Fibroblast of villous mesenchyme (primary cell): Measurements from ENCODE around the gene CHRNB2. TPM values are rescaled to one million over a fixed set of nuclear protein-coding genes. Genes with fewer than 3 reads are reported as not detected.

Experiments
- DNase-seq: peaks from one replicate; pipeline ENCODE4 v3.0.0-alpha.2; 2010; ENCODE audit warnings: low read depth
- H3K4me3 ChIP-seq: 2 replicates; pipeline ENCODE4 v1.5.1; 2011; ENCODE audit warnings: low read depth, mild to moderate bottlenecking, low read length
- total RNA-seq: library from RNA; depleted of rRNA; stranded (reverse); fragments of >200 nt; gene quantifications from 2 replicates; pipeline ENCODE4 v1.2.3, GENCODE V29; 2012
- TF ChIP-seq, protein P1 (sequence below): IDR thresholded peaks from 2 replicates; pipeline ENCODE4 v1.5.1; 2012; ENCODE audit warnings: low read depth, mild to moderate bottlenecking, low read length; ENCODE audit not compliant: insufficient read depth

CHRNB2 gene
- total RNA-seq, 1 donor: not detected

DNA sequence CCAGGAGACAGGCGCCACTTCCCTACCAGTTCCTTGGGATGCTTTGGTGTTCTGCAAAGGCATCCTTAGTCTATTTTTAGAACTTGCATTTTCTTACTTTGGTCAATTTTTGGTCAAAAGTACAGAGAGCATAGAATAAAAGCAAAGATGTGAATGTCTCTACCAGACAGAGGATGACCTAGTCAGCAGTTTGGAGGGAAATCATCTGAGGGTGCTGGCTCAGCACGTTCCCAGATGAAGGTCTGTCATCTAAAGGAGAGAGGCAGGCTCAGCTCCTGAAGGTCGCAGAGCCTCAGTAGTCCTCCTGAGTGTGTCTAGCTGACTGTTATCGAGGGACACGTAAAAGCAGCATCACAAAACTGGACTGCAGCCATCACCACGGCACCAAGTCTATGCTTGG, 15.3 kb downstream of the CHRNB2 start:
- TF ChIP-seq, protein P1, sequence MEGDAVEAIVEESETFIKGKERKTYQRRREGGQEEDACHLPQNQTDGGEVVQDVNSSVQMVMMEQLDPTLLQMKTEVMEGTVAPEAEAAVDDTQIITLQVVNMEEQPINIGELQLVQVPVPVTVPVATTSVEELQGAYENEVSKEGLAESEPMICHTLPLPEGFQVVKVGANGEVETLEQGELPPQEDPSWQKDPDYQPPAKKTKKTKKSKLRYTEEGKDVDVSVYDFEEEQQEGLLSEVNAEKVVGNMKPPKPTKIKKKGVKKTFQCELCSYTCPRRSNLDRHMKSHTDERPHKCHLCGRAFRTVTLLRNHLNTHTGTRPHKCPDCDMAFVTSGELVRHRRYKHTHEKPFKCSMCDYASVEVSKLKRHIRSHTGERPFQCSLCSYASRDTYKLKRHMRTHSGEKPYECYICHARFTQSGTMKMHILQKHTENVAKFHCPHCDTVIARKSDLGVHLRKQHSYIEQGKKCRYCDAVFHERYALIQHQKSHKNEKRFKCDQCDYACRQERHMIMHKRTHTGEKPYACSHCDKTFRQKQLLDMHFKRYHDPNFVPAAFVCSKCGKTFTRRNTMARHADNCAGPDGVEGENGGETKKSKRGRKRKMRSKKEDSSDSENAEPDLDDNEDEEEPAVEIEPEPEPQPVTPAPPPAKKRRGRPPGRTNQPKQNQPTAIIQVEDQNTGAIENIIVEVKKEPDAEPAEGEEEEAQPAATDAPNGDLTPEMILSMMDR: no peak
- no peak overlapping the region for H3K4me3 ChIP-seq
- DNase-seq: no peak

DNA sequence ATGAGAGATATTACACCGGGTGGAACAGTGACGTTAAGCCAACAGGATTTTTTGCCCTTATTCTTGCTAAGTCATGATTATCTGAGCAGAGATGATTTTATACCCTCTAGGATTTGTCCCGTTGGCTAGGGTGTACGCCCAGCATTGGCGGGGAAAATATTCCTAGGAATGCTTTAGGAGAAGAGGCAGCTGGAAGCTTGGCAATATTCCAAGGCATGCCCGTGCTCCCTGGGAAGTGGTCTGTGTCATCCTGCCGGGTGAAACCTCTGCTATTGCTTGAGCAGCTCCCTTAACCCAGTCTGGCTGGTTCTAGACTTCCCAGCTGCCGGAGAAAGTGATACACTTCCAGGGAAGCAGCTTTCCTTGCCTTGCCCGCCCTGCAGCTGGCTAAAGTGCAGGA, 16.2 kb downstream of the CHRNB2 start:
- no peak overlapping the region for H3K4me3 ChIP-seq
- peak; percentile 58 for DNase-seq
- TF ChIP-seq, protein P1: no peak

DNA sequence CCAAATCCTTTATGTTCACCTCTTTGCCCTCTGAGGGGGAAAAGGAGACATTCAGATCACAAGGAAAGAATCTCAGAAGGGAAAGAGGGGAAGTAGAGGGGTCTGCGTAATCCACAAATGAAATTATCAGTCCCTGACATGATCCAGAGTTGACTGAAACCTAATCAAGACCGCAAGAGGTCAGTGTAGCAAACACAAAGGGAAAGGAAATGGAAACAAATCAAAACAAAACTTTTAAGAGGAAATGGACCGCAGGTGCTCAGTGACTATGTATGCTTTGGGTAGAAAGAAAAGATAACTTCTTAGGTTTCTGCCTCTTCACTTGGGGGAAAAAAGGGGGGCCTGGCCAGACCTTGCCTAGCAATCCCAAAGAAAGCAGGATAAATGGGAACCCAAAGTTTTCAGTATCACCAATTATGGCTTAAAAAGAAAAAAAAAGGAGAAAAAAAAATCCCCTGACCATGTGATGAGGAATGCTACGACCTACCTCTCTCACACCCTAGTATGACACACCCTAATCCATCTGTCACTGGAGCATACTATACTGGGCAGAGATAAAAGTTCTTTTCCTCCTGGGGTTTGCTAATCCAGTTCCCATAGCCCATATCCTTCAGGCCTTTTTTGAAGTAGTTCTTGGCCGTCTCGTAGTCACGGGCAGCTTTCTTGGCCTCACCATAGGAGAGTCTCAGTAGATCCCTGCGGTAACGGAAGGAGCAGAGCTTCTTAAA, 16.9 kb downstream of the CHRNB2 start:
- no peak for DNase-seq
- H3K4me3 ChIP-seq: no peak overlapping the region
- TF ChIP-seq, protein P1: peak; percentile 8

- no peak for DNase-seq
- TF ChIP-seq, protein P1: no peak
- no peak overlapping the region for H3K4me3 ChIP-seq
Observed at GRCh38 chr1:154586231-154586630, 18.7 kb downstream of the CHRNB2 start.

- TF ChIP-seq, protein P1: no peak
- H3K4me3 ChIP-seq: no peak overlapping the region
- no peak for DNase-seq
Observed at GRCh38 chr1:154586641-154587040, 19.1 kb downstream of the CHRNB2 start.

- H3K4me3 ChIP-seq: no peak overlapping the region
- no peak for DNase-seq
- TF ChIP-seq, protein P1: no peak
Observed at GRCh38 chr1:154589780-154590179, 22.2 kb downstream of the CHRNB2 start.

DNA sequence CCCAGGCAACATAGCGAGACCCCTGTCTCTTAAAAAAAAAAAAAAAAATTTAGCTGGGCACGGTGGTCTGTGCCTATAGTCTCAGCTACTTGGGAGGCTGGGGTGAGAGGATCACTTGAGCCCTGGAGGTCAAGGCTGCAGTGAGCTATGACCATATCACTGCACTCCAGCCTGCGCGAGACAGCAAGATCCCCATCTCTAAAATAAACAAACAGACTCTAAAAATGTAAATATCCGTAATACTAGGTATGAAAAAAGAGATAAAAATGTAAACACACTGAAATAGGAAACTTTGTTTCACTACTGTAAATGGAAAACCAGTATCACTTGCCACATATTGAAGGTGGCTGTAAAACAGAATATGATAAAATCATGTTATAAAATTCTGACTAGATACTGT, 23.2 kb downstream of the CHRNB2 start:
- peak; percentile 71 for DNase-seq
- no peak overlapping the region for H3K4me3 ChIP-seq
- TF ChIP-seq, protein P1: no peak
